ENCODE data around the gene RHOJ. TPM values are rescaled to one million over a fixed set of nuclear protein-coding genes. Genes with fewer than 3 reads are reported as not detected.

RHOJ gene
- total RNA-seq, 3 donors from 2014 or later: not detected

GRCh38 chr14:63322897-63323573, 118.8 kb downstream of the RHOJ start:
- Mint-ChIP-seq H3K36me3 (ENCODE audit: insufficient read depth) (no peaks in the 10 kb centered on the region), H3K27me3 (ENCODE audit: low read depth) (peaks cover 16% of the 10 kb centered on the region), H3K9me3 (no peaks in the 10 kb centered on the region), H3K4me1 (ENCODE audit: low read depth) (no peaks in the 10 kb centered on the region), H3K4me3 (no peak overlapping the region)
- ATAC-seq (no peak), DNase-seq (no peak)

- no peak overlapping the region for H3K4me3 Mint-ChIP-seq
- DNase-seq: no peak
Observed at GRCh38 chr14:63326840-63327239, 122.6 kb downstream of the RHOJ start.

GRCh38 chr14:63328787-63329737, 124.8 kb downstream of the RHOJ start:
- Mint-ChIP-seq H3K4me3 (no peak overlapping the region), H3K36me3 (ENCODE audit: insufficient read depth) (no peaks in the 10 kb centered on the region), H3K27me3 (ENCODE audit: low read depth) (peaks cover 19% of the 10 kb centered on the region), H3K9me3 (no peaks in the 10 kb centered on the region), H3K4me1 (ENCODE audit: low read depth) (no peaks in the 10 kb centered on the region)
- DNase-seq (no peak), ATAC-seq (no peak)

More at GRCh38 chr14:63326840-63327239, 122.6 kb downstream of the RHOJ start:
- no peak for ATAC-seq
- Mint-ChIP-seq H3K9me3 (no peaks in the 10 kb centered on the region), H3K4me1 (ENCODE audit: low read depth) (no peaks in the 10 kb centered on the region), H3K36me3 (ENCODE audit: insufficient read depth) (no peaks in the 10 kb centered on the region), H3K27me3 (ENCODE audit: low read depth) (peaks cover 18% of the 10 kb centered on the region)

GRCh38 chr14:63342371-63342770, 138.1 kb downstream of the RHOJ start:
- H3K4me3 Mint-ChIP-seq: no peak overlapping the region
- no peaks in the 10 kb centered on the region for H3K4me1 Mint-ChIP-seq (ENCODE audit: low read depth)
- no peaks in the 10 kb centered on the region for H3K9me3 Mint-ChIP-seq
- ATAC-seq (no peak), DNase-seq (no peak)
- H3K27me3 Mint-ChIP-seq (ENCODE audit: low read depth): peaks cover 13% of the 10 kb centered on the region
- H3K36me3 Mint-ChIP-seq (ENCODE audit: insufficient read depth): no peaks in the 10 kb centered on the region

Other genes starting within 250 kb of the RHOJ start
- not detected for gene KCNH5, start 159.0 kb upstream of the RHOJ start, total RNA-seq
- gene GPHB5, start 114.5 kb downstream of the RHOJ start, total RNA-seq: not detected

All from activated T-cell treated with anti-CD3 and anti-CD28 coated beads, Interleukin-2, amount 50 U/mL, for 4 hours (primary cell).